ENCODE results near the gene SERPINA5. TPM values are rescaled to one million over a fixed set of nuclear protein-coding genes. Genes with fewer than 3 reads are reported as not detected.

The SERPINA5 gene
- total and polyA plus RNA-seq, 10 of the 15 experiments (the other 5 are each of a cell fraction or from before 2014, with no cell fraction given) = 0.90 TPM; not detected in 9

- ChIA-PET POLR2A (no interaction called here), RAD21 (ENCODE audit: unreplicated experiment) (no interaction called here), CTCF (no interaction called here), SMC1A (ENCODE audit: uncharacterized antibody, unreplicated experiment) (no interaction called here)
- FAIRE-seq (no peak), DNase-seq (ENCODE audit: low read depth, low spot score) (no peak), ATAC-seq (no peak)
- Histone ChIP-seq H3K9ac (ENCODE audit: control insufficient read depth, insufficient read depth, low read length) (no peak overlapping the region), H3K27ac (ENCODE audit: control insufficient read depth, insufficient read depth) (no peak overlapping the region), H3K79me2 (ENCODE audit: control insufficient read depth, insufficient read depth, low read length) (no peaks in the 10 kb centered on the region), H3K9me3 (replicated peaks; ENCODE audit: control insufficient read depth, insufficient read depth, low read length) (peaks cover 7% of the 10 kb centered on the region; the same call in 2 of the 3 replicates), H3K4me1 (ENCODE audit: control insufficient read depth, insufficient read depth, low read length) (no peaks in the 10 kb centered on the region), H2AFZ (ENCODE audit: control insufficient read depth, low read depth, low read length) (no peak overlapping the region), H4K20me1 (ENCODE audit: control insufficient read depth, insufficient read depth) (no peaks in the 10 kb centered on the region), H3K4me3 (no peak overlapping the region), H3K4me2 (ENCODE audit: control insufficient read depth, insufficient read depth) (no peak overlapping the region), H3K27me3 (replicated peaks in 1 of 2; ENCODE audit: control insufficient read depth in 2 of 2, insufficient read depth in 2 of 2, low read length in 1 of 2) (no peaks in the 10 kb centered on the region), H3K36me3 (ENCODE audit: control insufficient read depth in 2 of 2, insufficient read depth in 2 of 2, low read length in 1 of 2) (no peaks in the 10 kb centered on the region)
- BruUV-seq (replicated peaks) = no TSS peak
- intact Hi-C loops (cut with micrococcal nuclease; ENCODE audit: unreplicated experiment) = no loop called here
- in situ Hi-C loops (cut with MboI) = no loop called here
- 26% methylated on average over 8 of the region's 8 CpGs for WGBS (ENCODE audit: insufficient coverage, insufficient replicate concordance, low lambda C conversion rate, missing lambda C conversion rate)
- TF ChIP-seq FOXM1 (IDR thresholded peaks at IDR 0.05; ENCODE audit: low read depth, low read length) (no peak), NFIC (IDR thresholded peaks at IDR 0.05; ENCODE audit: low read depth, low read length) (no peak), USF1 (IDR thresholded peaks at IDR 0.05; ENCODE audit: borderline replicate concordance, extremely low read length, insufficient read depth, low read depth, low read length) (no peak), RUNX3 (IDR thresholded peaks at IDR 0.05; ENCODE audit: low read length) (no peak), CHD1 (IDR thresholded peaks at IDR 0.05; ENCODE audit: low read depth, low read length) (no peak), STAT3 (IDR thresholded peaks at IDR 0.05; ENCODE audit: low read depth, low read length) (no peak), ATF2 (IDR thresholded peaks at IDR 0.05; ENCODE audit: low read length) (no peak), RB1 (IDR thresholded peaks at IDR 0.05; ENCODE audit: borderline replicate concordance) (no peak), EED (IDR thresholded peaks at IDR 0.05; ENCODE audit: low read depth) (no peak), TCF7 (IDR thresholded peaks at IDR 0.05; ENCODE audit: borderline replicate concordance) (no peak), MXI1 (IDR thresholded peaks at IDR 0.05; ENCODE audit: low read depth, low read length) (no peak)
These were observed 34.8 kb downstream of the SERPINA5 start for GRCh38 chr14:94615823-94616570.
